GM18858 (cell line): ENCODE results near the gene ABCF3.

Source experiments
- ATAC-seq: cut with Tn5 transposase; IDR thresholded peaks from one replicate; pipeline ENCODE4 v1.9.1; 2021; ENCODE audit not compliant: unreplicated experiment

The ABCF3 gene

GRCh38 chr3:184230081-184230602 is 44.1 kb downstream of the ABCF3 start:
- ATAC-seq, result no peak

GRCh38 chr3:184230603-184231528 is 44.9 kb downstream of the ABCF3 start:
- ATAC-seq, result no peak

GRCh38 chr3:184231671-184232070 is 45.7 kb downstream of the ABCF3 start:
- no peak for ATAC-seq

- no peak for ATAC-seq
Observed at GRCh38 chr3:184233127-184233843, 47.3 kb downstream of the ABCF3 start.

GRCh38 chr3:184234224-184234623 is 48.2 kb downstream of the ABCF3 start:
- no peak for ATAC-seq

GRCh38 chr3:184234671-184235380 is 48.8 kb downstream of the ABCF3 start:
- no peak for ATAC-seq

- ATAC-seq, result no peak
Observed at GRCh38 chr3:184235381-184236032, 49.5 kb downstream of the ABCF3 start.

- ATAC-seq, result no peak
Observed at GRCh38 chr3:184236033-184236410, 50.0 kb downstream of the ABCF3 start.

GRCh38 chr3:184236636-184237035 is 50.6 kb downstream of the ABCF3 start:
- ATAC-seq, result no peak

- ATAC-seq, result no peak
Observed at GRCh38 chr3:184237211-184237610, 51.2 kb downstream of the ABCF3 start.

- no peak for ATAC-seq
Observed at GRCh38 chr3:184237807-184238206, 51.8 kb downstream of the ABCF3 start.

- ATAC-seq, result no peak
Observed at GRCh38 chr3:184238246-184238818, 52.3 kb downstream of the ABCF3 start.

GRCh38 chr3:184239221-184239620 is 53.2 kb downstream of the ABCF3 start:
- no peak for ATAC-seq

GRCh38 chr3:184239708-184240107 is 53.7 kb downstream of the ABCF3 start:
- ATAC-seq, result no peak

GRCh38 chr3:184240384-184241140 is 54.6 kb downstream of the ABCF3 start:
- ATAC-seq, result no peak

GRCh38 chr3:184241141-184241446 is 55.1 kb downstream of the ABCF3 start:
- no peak for ATAC-seq

- ATAC-seq, result no peak
Observed at GRCh38 chr3:184241447-184242296, 55.7 kb downstream of the ABCF3 start.

- ATAC-seq, result no peak
Observed at GRCh38 chr3:184242297-184242685, 56.3 kb downstream of the ABCF3 start.
